Measurements from ENCODE around the gene C5orf15.
"Not testable (repeated sequence)": the region's sequence is repeated elsewhere in the genome, so short reads cannot be mapped to it uniquely, and the experiment has no call there.

Gene C5orf15

GRCh38 chr5:133981714-133982113 lies 13.3 kb upstream of the C5orf15 start:
- Histone ChIP-seq H3K9me3 (no peaks in the 10 kb centered on the region), H3K4me3 (no peak overlapping the region), H3K4me1 (peaks cover 0 to 12% (median 5%) of the 10 kb centered on the region in 4 donors), H3K27me3 (no peaks in the 10 kb centered on the region), H3K36me3 (peaks cover 35 to 90% (median 66%) of the 10 kb centered on the region in 3 donors), H3K27ac (no peak overlapping the region)
- no peak for TF ChIP-seq CTCF (IDR thresholded peaks at IDR 0.05)
- intact Hi-C loops (cut with DNase I; ENCODE audit: low total_unique reads) = no loop called here
- no peak for DNase-seq

- intact Hi-C loops (cut with DNase I; ENCODE audit: low total_unique reads) = no loop called here
- no peaks in the 10 kb centered on the region for H3K27me3 ChIP-seq
- H3K4me1 ChIP-seq = peaks cover 0 to 6% (median 2%) of the 10 kb centered on the region in 4 donors
- no peak for DNase-seq
- no peak overlapping the region for H3K27ac ChIP-seq
- H3K4me3 ChIP-seq = no peak overlapping the region
- no peak for TF ChIP-seq CTCF (IDR thresholded peaks at IDR 0.05)
- H3K36me3 ChIP-seq = peaks cover 39 to 91% (median 66%) of the 10 kb centered on the region in 3 donors
- H3K9me3 ChIP-seq = no peaks in the 10 kb centered on the region
Observed at GRCh38 chr5:133980652-133981051, 12.2 kb upstream of the C5orf15 start.

GRCh38 chr5:133978943-133979342 lies 10.5 kb upstream of the C5orf15 start:
- intact Hi-C loops (cut with DNase I; ENCODE audit: low total_unique reads) = no loop called here
- H3K9me3 ChIP-seq = no peaks in the 10 kb centered on the region
- no peak for DNase-seq
- no peaks in the 10 kb centered on the region for H3K4me1 ChIP-seq
- H3K27me3 ChIP-seq = no peaks in the 10 kb centered on the region
- no peak overlapping the region for H3K27ac ChIP-seq
- TF ChIP-seq CTCF (IDR thresholded peaks at IDR 0.05) = no peak
- H3K4me3 ChIP-seq = no peak overlapping the region
- peaks cover 52 to 91% (median 69%) of the 10 kb centered on the region in 3 donors for H3K36me3 ChIP-seq

GRCh38 chr5:133977858-133978257 lies 9.4 kb upstream of the C5orf15 start:
- H3K36me3 ChIP-seq = peaks cover 50 to 91% (median 68%) of the 10 kb centered on the region in 3 donors
- no peaks in the 10 kb centered on the region for H3K27me3 ChIP-seq
- intact Hi-C loops (cut with DNase I; ENCODE audit: low total_unique reads) = no loop called here
- no peaks in the 10 kb centered on the region for H3K9me3 ChIP-seq
- no peak overlapping the region for H3K27ac ChIP-seq
- no peak overlapping the region for H3K4me3 ChIP-seq
- DNase-seq = no peak
- no peaks in the 10 kb centered on the region for H3K4me1 ChIP-seq
- no peak for TF ChIP-seq CTCF (IDR thresholded peaks at IDR 0.05)

GRCh38 chr5:133977161-133977787 lies 8.8 kb upstream of the C5orf15 start:
- Histone ChIP-seq H3K9me3 (no peaks in the 10 kb centered on the region), H3K27me3 (no peaks in the 10 kb centered on the region), H3K36me3 (peaks cover 44 to 91% (median 64%) of the 10 kb centered on the region in 3 donors), H3K4me1 (no peaks in the 10 kb centered on the region), H3K27ac (no peak overlapping the region), H3K4me3 (no peak overlapping the region)
- TF ChIP-seq CTCF (IDR thresholded peaks at IDR 0.05) = no peak
- intact Hi-C loops (cut with DNase I; ENCODE audit: low total_unique reads) = no loop called here
- DNase-seq = no peak

- H3K36me3 ChIP-seq = peaks cover 41 to 89% (median 58%) of the 10 kb centered on the region in 3 donors
- H3K27ac ChIP-seq; H3K9me3 ChIP-seq; H3K4me3 ChIP-seq; DNase-seq; H3K4me1 ChIP-seq; H3K27me3 ChIP-seq; intact Hi-C loops (cut with DNase I; ENCODE audit: low total_unique reads): not testable (repeated sequence)
Observed at GRCh38 chr5:133975546-133975945, 7.1 kb upstream of the C5orf15 start.
